Activated CD8-positive, alpha-beta memory T cell treated with anti-CD3 and anti-CD28 coated beads for 1 hour (primary cell): ENCODE results near the gene PRR33.

ENCODE experiments used
- DNase-seq, 2 donors: peaks; one replicate each; pipeline ENCODE4 v3.0.0-alpha.2; 2020; ENCODE audit warnings: low read depth in 1 of 2; ENCODE audit errors: extremely low read depth in 1 of 2

Gene PRR33

DNA sequence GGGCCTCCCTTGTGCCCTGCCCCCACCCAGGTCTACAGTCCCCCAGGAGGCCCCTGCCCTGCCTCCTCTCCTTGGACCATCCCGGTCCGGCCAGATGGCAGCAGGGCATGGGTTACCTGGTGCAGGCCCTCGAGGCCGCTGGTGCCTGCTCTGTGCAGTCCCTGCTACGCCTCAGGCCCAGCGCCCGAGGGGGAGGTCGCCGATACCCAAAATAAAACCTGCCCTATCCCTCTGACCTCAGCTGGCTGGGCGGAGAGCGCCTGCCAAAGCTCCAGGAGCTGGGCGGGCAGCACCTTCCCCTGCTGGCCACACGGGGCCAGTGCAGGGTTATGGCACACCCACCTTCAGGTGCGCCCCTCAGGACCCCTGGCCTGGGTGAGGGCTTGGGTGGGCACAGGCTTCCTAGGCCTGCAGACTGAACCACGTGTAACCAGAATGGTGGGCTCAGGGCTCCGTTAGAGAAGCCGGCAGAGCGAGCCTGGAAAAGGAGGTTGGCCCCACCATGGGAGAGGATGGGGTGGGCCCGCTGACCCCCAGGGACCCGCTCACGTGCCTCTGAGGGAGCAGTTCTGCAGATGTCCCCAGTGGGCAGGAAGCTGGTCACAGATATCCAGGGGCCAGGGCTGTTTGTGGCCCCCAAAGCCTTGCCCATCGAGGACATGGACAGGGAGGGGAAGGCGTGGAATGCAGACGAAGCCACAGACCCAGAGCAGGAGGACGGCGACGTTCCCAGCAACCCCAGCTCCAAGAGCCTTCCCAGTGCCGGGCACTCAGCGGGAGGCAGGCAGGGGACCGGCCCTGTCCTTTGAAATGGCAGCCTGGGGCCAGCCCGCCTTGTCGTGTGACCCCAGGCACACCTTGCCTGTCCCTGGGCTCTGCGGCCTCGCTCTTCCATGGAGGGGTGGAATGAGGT, 26.1 kb upstream of the PRR33 start:
- no peak for DNase-seq

DNA sequence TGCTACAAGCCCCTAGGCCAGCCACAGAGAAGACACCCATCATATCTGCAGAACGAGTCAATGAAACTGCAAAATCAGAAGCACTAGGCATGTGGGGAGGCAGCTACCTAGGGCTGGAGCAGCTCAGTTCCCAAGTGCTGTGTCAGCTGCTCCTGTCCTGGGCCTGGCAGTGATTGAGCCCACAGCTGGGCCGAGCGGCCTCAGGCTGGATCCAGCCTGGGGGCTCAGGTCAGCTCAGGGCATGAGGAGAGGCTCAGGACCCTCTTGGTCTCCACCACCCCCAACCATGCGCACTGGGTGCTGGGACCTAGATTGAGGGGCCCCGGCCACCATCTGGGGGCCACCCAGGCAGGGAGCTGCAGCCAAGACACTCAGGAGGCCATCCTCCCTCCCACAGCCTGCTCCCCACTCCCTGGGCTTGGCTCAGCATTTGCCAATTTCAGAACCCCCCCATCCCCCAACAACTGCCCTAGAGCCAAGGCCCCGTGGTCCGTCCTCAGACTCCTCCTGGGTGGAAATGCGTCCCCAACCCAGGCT, 25.4 kb upstream of the PRR33 start:
- no peak for DNase-seq

DNA sequence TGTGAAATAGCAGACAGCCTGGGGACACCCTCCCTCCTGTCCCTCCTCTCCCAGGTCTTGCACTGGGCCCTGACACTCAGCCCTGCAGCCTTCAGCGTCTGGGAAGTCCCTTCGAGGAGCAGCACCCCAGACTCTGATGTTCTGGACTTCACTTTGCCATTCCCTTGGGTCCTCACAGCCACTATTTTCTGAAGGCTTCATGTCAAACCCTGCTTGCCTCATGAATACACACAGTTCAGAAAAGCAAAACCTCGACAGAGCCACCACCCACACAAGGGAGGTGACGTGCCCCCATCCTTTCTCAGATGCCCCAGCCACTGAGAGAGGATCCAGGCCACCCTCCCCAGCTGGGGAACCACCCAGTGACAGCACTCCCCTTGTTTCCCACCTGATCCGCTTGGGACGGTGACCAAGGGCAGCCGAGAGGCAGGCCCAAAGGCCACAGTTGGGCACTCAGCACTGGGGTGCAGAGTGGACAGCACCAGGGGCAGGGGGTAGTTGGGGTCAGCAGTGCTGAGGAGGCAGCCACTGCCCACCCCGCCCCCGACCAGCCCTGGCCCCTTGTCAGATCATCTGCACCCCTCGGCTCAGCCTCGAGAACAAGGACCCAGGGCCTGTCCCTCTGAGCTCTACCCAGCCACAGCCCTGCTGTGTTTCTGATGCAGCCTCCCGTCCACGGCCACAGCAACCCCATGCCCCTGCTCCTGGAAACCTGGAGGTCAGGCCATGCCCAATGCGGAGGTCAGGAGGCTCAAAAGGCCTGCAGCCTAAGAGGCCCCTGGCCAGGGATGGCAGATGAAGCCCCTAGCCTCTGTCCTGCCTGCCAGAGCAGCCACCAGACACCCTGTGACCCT, 24.7 kb upstream of the PRR33 start:
- no peak for DNase-seq

GRCh38 chr11:1915795-1916131, 24.1 kb upstream of the PRR33 start:
- no peak for DNase-seq

GRCh38 chr11:1913271-1914060, 21.8 kb upstream of the PRR33 start:
- DNase-seq: no peak

- no peak for DNase-seq
These were observed 20.7 kb upstream of the PRR33 start for GRCh38 chr11:1912289-1912878.

GRCh38 chr11:1909524-1909923, 17.8 kb upstream of the PRR33 start:
- no peak for DNase-seq

DNA sequence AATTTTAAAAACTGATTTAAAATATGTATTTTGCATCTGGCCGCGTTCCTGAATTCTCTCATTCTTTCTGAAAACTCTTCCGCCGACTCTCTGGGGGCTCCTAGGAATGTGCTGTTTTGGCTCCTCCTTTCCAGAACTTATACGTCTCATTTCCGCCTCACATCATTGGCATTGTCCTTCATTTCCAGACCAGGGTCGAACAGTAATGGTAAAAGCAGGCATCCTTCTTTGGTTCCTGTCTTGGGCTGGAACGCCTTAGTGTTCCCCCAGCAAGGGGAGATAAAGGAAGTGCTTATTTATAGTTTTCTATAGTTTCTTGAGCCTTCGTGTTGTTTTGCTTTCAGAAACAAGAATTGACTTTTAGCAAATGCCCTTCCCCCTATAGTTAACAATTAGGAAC, 16.9 kb upstream of the PRR33 start:
- no peak for DNase-seq

DNA sequence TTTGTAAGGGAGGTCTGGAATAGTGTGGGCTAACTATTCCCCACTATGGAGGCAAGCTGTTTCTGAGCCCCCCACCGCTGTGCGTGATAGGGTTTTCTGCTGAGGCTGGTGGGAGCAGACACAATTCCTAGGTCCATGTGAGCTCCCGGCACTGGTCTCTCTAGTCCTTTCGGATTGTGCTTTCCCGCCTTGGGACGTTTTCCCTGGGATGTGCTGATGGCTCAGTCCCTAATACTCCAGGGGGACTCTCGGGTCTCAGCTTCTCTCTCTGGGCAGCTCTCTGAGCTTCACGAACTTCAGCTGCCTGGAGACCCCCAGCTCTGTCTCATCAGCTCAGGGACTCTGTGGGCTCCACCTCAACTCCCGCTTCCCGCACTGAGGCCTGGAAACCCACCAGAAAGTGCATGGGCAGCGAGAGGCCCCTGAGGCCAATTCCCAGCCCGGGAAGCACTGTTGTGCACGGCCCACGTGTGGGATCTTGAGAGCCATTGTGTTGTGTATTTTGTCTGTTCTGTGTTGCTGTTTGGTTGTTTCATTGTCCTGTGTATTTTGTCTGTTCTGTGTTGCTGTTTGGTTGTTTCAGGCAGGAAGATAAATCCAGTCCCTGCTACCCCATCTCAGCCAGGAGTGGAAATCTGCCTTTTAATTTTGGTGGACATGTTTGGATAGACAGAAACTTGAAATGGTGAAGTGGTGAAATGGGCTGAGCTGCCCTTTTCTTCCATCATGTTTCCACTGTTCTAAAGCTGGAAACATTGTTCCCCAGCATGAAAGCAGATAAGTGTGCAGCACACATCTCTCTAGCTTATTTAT, 15.1 kb upstream of the PRR33 start:
- no peak for DNase-seq

GRCh38 chr11:1906181-1906580, 14.5 kb upstream of the PRR33 start:
- no peak for DNase-seq

DNA sequence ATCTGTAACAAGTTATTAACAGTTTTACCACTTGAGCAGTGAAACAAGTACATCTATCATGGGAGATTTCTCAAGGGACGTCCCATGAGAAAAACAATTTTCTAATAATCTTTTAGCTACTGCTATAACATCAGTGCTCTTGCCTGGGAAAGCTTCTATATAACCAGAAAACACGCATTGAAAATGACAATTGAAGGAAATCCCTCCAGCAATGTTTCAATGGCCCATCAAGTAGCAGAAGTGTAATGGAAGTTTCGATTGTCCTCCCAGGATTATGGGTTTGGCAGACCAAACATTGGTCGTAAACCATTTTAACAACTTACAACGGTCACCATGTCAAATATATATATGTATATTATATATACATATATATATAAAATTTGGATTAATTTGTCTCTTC, 8.0 kb upstream of the PRR33 start:
- no peak for DNase-seq

- no peak for DNase-seq
These were observed 7.4 kb upstream of the PRR33 start for GRCh38 chr11:1899090-1899489.

DNA sequence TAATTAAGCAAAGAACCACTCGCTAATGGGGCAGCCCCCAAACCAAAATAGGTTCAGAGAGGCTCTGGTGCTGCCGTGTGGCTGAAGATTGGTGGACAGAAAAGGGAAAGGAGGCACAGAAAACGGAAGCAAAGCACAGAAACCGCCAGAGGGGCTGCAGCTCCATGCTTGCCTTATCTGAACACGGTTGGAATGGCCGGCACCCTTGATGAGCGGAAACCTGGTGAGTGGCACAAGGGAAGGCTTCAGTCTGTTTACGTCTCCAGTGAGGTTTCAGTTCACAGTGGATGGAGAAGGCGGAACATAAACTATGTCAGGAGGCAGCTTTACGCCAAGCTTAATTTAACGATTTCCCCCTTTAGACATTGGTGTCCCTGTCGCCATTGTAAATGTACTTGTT, 5.2 kb upstream of the PRR33 start:
- no peak for DNase-seq

DNA sequence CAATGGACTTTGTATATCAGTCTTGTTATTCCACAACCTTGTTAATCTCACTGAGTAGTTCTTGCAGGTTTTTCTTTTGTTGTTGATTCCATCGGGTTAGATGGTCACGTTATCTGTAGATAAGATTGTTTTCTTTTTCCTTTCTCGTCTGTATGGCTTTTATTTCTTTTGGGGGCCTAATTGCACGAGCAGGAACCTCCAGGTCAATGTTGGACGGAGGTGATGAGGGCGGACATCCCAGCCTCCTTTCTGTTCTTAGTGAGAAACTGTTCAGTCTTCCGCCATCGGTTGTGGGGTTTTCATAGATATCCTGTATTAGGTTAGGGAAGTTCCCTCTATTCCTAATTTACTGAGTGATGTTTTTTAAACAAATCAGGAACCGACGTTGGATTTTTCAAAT, 4.8 kb upstream of the PRR33 start:
- no peak for DNase-seq

- no peak for DNase-seq
These were observed 3.1 kb upstream of the PRR33 start for GRCh38 chr11:1894759-1895158.

GRCh38 chr11:1893581-1894359, 2.1 kb upstream of the PRR33 start:
- DNase-seq: no peak

DNA sequence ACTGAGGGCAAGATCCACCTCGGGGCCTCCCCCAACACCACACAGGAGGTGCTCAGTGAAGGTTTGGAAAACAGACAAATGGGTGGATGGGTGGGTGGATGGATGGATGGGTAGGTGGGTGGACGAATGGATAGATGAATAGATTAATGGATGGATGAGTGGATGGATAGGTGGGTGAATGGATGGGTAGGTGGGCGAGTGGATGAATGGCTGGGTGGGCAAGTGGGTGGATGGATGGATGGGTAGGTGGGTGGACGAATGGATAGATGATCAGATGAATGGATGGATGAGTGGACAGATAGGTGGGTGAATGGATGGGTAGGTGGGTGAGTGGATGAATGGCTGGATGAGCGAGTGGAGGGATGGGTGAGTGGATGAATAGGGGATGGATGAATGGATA, 863 bp upstream of the PRR33 start:
- DNase-seq: no peak

GRCh38 chr11:1892116-1892515, 421 bp upstream of the PRR33 start:
- no peak for DNase-seq
